Calu3 (cell line): Measurements from ENCODE around the gene CDH4. TPM values are rescaled to one million over a fixed set of nuclear protein-coding genes. Genes with fewer than 3 reads are reported as not detected.

Source experiments
- BruUV-seq: library from RNA; stranded (reverse); fragments of 400-500 nt; replicated peaks from 2 replicates; lab custom pipeline; 2021; lab: Mats Ljungman, UMichigan
- CTCF ChIA-PET: fragments of 300-600 bp; sonication (Branson Sonifier 250); formaldehyde crosslinking; loops from one replicate; lab custom pipeline; 2022; ENCODE audit warnings: antibody characterized with exemption; lab: Charles Lee
- DNase-seq: peaks from one replicate; pipeline ENCODE4 v3.0.0; 2022
- H3K27ac Mint-ChIP-seq: one replicate; pipeline ENCODE4 v1.8.0; 2022; ENCODE audit warnings: mixed read lengths; ENCODE audit not compliant: unreplicated experiment
- H3K27me3 Mint-ChIP-seq: one replicate; pipeline ENCODE4 v1.8.0; 2022; ENCODE audit warnings: mixed read lengths; ENCODE audit not compliant: unreplicated experiment
- H3K36me3 Mint-ChIP-seq: one replicate; pipeline ENCODE4 v1.8.0; 2022; ENCODE audit warnings: mild to moderate bottlenecking, moderate library complexity, mixed read lengths; ENCODE audit not compliant: insufficient read depth, unreplicated experiment
- H3K4me1 Mint-ChIP-seq: one replicate; pipeline ENCODE4 v1.8.0; 2022; ENCODE audit warnings: mild to moderate bottlenecking, low read depth, mixed read lengths; ENCODE audit not compliant: unreplicated experiment
- H3K4me3 Mint-ChIP-seq: one replicate; pipeline ENCODE4 v1.8.0; 2022; ENCODE audit warnings: mild to moderate bottlenecking, low read depth, moderate library complexity, mixed read lengths; ENCODE audit not compliant: unreplicated experiment
- H3K9me3 Mint-ChIP-seq: one replicate; pipeline ENCODE4 v1.8.0; 2022; ENCODE audit warnings: low read depth, mixed read lengths; ENCODE audit not compliant: unreplicated experiment
- CTCF ChIP-seq: fragments of 200-600 bp; IDR thresholded peaks from one replicate; pipeline ENCODE4 v1.8.0; 2022; ENCODE audit warnings: antibody characterized with exemption; ENCODE audit not compliant: unreplicated experiment
- intact Hi-C: fragments of 100-400 bp; cut with micrococcal nuclease; formaldehyde crosslinking; loops from one replicate; pipeline ENCODE4 v1.10.0; 2022; ENCODE audit not compliant: unreplicated experiment
- total RNA-seq: library from RNA; stranded (reverse); gene quantifications from 2 replicates; pipeline ENCODE4 v1.2.3, GENCODE V29; 2022

Gene CDH4
- total RNA-seq, 1 experiment from 2014 or later = not detected

- intact Hi-C loops = no loop called here
- no peak overlapping the region for H3K27ac Mint-ChIP-seq
- no peaks in the 10 kb centered on the region for H3K4me1 Mint-ChIP-seq
- BruUV-seq = no TSS peak
- DNase-seq = no peak
- H3K27me3 Mint-ChIP-seq = peaks cover 30% of the 10 kb centered on the region
- H3K36me3 Mint-ChIP-seq = no peaks in the 10 kb centered on the region
- no peak for TF ChIP-seq CTCF
- no peak overlapping the region for H3K4me3 Mint-ChIP-seq
- CTCF ChIA-PET = no interaction called here
- peaks cover 12% of the 10 kb centered on the region for H3K9me3 Mint-ChIP-seq
Observed at GRCh38 chr20:61355585-61355984, 103.5 kb downstream of the CDH4 start.

GRCh38 chr20:61356196-61356595, 104.1 kb downstream of the CDH4 start:
- Mint-ChIP-seq H3K9me3 (peaks cover 15% of the 10 kb centered on the region), H3K27me3 (peaks cover 36% of the 10 kb centered on the region), H3K4me3 (no peak overlapping the region), H3K36me3 (no peaks in the 10 kb centered on the region), H3K27ac (no peak overlapping the region), H3K4me1 (no peaks in the 10 kb centered on the region)
- intact Hi-C loops = no loop called here
- TF ChIP-seq CTCF = no peak
- no TSS peak for BruUV-seq
- CTCF ChIA-PET = no interaction called here
- DNase-seq = no peak

- Mint-ChIP-seq H3K4me3 (no peak overlapping the region), H3K9me3 (peaks cover 17% of the 10 kb centered on the region), H3K4me1 (no peaks in the 10 kb centered on the region), H3K27me3 (peaks cover 44% of the 10 kb centered on the region), H3K27ac (no peak overlapping the region), H3K36me3 (no peaks in the 10 kb centered on the region)
- no TSS peak for BruUV-seq
- TF ChIP-seq CTCF = no peak
- no peak for DNase-seq
- CTCF ChIA-PET = no interaction called here
- intact Hi-C loops = no loop called here
Observed at GRCh38 chr20:61357119-61357518, 105.1 kb downstream of the CDH4 start.

- TF ChIP-seq CTCF = no peak
- DNase-seq = no peak
- H3K4me3 Mint-ChIP-seq = no peak overlapping the region
- H3K27ac Mint-ChIP-seq = no peak overlapping the region
- intact Hi-C loops = no loop called here
- H3K9me3 Mint-ChIP-seq = peaks cover 21% of the 10 kb centered on the region
- no peaks in the 10 kb centered on the region for H3K4me1 Mint-ChIP-seq
- peaks cover 63% of the 10 kb centered on the region for H3K27me3 Mint-ChIP-seq
- BruUV-seq = no TSS peak
- CTCF ChIA-PET = interaction anchor here (0.9 kb wide), 1 partner anchor 50 kb away, joined by 3 read pairs; no protein-coding TSS in a partner anchor
- H3K36me3 Mint-ChIP-seq = no peaks in the 10 kb centered on the region
Observed at GRCh38 chr20:61359254-61359653, 107.2 kb downstream of the CDH4 start.
